NCI-H2227 (cell line): ENCODE data around the gene RTP1.
"Not testable (repeated sequence)": the region's sequence is repeated elsewhere in the genome, so short reads cannot be mapped to it uniquely, and the experiment has no call there.

ENCODE experiments used
- DNase-seq: peaks from one replicate; lab custom pipeline; 2025; ENCODE audit not compliant: unreplicated experiment; lab: John Stamatoyannopoulos, UW

Gene RTP1

GRCh38 chr3:187197335-187197649 lies at the start of gene RTP1:
Gene RTP1 (plus strand): TSS chr3:187197486. CDS start chr3:187197516, 30 bp downstream.
- peak; percentile 60 for DNase-seq

- DNase-seq, result no peak
Measured at GRCh38 chr3:187150186-187150585, 47.1 kb upstream of the RTP1 start.

- no peak for DNase-seq
Measured at GRCh38 chr3:187150599-187150998, 46.7 kb upstream of the RTP1 start.

- DNase-seq, result no peak
Measured at GRCh38 chr3:187161556-187161955, 35.7 kb upstream of the RTP1 start.

GRCh38 chr3:187162265-187162953 lies 34.9 kb upstream of the RTP1 start:
- DNase-seq, result no peak

GRCh38 chr3:187165144-187165543 lies 32.1 kb upstream of the RTP1 start:
- peak; percentile 69 for DNase-seq

- DNase-seq, result no peak
Measured at GRCh38 chr3:187166750-187167149, 30.5 kb upstream of the RTP1 start.

- no peak for DNase-seq
Measured at GRCh38 chr3:187167777-187168176, 29.5 kb upstream of the RTP1 start.

- no peak for DNase-seq
Measured at GRCh38 chr3:187169231-187169960, 27.9 kb upstream of the RTP1 start.

GRCh38 chr3:187170911-187171310 lies 26.4 kb upstream of the RTP1 start:
- not testable (repeated sequence) for DNase-seq

GRCh38 chr3:187172929-187173328 lies 24.4 kb upstream of the RTP1 start:
- DNase-seq, result no peak

- no peak for DNase-seq
Measured at GRCh38 chr3:187181454-187182170, 15.7 kb upstream of the RTP1 start.

- DNase-seq, result no peak
Measured at GRCh38 chr3:187183210-187183862, 13.9 kb upstream of the RTP1 start.

- DNase-seq, result no peak
Measured at GRCh38 chr3:187183903-187184302, 13.4 kb upstream of the RTP1 start.

- no peak for DNase-seq
Measured at GRCh38 chr3:187185759-187186158, 11.5 kb upstream of the RTP1 start.

- DNase-seq, result no peak
Measured at GRCh38 chr3:187186375-187186774, 10.9 kb upstream of the RTP1 start.

- no peak for DNase-seq
Measured at GRCh38 chr3:187186801-187187421, 10.4 kb upstream of the RTP1 start.

GRCh38 chr3:187188931-187189330 lies 8.4 kb upstream of the RTP1 start:
- no peak for DNase-seq

- no peak for DNase-seq
Measured at GRCh38 chr3:187191271-187191670, 6.0 kb upstream of the RTP1 start.

GRCh38 chr3:187193181-187193580 lies 4.1 kb upstream of the RTP1 start:
- DNase-seq, result no peak
